Measurements from ENCODE around the gene NUDT9.
A peak's percentile ranks its signal among the peaks of the same experiment; 100 is the strongest.
"Not testable (repeated sequence)": the region's sequence is repeated elsewhere in the genome, so short reads cannot be mapped to it uniquely, and the experiment has no call there.

Gene NUDT9, protein sequence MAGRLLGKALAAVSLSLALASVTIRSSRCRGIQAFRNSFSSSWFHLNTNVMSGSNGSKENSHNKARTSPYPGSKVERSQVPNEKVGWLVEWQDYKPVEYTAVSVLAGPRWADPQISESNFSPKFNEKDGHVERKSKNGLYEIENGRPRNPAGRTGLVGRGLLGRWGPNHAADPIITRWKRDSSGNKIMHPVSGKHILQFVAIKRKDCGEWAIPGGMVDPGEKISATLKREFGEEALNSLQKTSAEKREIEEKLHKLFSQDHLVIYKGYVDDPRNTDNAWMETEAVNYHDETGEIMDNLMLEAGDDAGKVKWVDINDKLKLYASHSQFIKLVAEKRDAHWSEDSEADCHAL

DNA sequence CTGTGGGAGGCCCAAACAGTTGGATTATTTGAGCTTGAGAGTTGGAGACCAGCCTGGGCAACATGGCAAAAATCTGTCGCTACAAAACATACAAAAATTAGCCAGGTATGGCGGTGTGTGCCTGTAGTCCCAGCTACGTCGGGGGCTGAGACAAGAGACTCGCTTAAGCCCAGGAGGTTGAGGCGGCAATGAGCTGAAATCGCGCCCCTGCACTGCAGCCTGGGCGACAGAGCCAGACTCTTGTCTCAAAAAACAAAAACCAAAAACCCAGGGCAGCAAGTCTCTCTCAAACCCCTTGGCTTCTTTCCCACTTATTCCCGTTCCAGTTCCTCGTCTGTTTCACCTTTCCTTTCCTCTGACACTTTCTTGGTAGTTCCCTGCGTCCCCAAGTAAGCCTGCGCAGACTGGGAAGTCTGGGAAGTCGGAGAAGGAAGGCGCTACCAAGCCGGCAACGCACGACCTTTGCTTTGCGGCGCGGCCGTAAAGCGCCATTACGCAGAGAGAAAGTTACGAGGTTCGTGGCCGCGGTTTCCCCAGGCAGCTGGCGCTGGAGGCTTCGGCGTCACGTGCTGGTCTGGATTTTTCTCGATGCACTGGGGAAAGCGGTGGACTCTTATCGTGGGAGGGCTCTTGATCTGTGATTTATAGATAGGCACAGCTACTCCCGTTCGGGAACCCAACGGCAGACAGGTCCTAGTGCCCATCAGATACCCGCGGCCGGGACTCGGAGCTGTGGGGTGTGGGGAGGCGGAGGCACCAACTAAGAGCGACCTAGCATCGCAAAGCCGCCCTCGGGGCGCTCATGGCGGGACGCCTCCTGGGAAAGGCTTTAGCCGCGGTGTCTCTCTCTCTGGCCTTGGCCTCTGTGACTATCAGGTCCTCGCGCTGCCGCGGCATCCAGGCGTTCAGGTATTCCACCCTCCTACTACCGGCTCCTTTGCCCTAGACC is at the start of gene NUDT9:
Gene NUDT9, plus strand, starts transcription at position 470 of the 949 bp plus-strand sequence. Its CDS starts 333 bp downstream, at position 803.
- peak; percentile 72 for DNase-seq (ENCODE audit: low read depth)

DNA sequence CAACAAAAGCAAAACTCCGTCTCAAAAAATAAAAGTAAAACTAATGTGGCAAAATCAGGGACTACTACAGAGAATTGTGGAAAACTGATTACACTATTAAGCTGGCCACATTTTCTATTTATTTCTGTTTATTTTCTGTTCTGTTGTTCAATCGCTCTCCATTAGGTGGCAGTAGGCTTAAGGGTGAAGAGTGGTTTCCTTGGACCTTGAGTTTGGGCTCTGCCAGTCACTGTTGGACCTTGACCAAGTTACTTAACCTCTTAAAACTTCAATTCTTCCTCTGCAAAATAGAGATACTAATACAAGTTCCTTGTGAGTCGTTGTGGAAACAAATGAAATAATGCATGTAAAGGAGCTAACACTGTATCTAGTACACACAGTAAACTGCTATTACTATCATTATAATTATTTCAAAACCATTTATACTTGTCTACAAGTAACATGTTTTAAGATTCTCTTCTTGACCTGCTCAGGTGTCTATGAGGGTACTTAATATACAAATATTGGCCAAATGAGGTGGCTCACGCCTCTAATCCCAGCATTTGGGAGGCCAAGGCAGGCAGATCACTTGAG is 46.6 kb upstream of the NUDT9 start:
- no peak for DNase-seq (ENCODE audit: low read depth)

DNA sequence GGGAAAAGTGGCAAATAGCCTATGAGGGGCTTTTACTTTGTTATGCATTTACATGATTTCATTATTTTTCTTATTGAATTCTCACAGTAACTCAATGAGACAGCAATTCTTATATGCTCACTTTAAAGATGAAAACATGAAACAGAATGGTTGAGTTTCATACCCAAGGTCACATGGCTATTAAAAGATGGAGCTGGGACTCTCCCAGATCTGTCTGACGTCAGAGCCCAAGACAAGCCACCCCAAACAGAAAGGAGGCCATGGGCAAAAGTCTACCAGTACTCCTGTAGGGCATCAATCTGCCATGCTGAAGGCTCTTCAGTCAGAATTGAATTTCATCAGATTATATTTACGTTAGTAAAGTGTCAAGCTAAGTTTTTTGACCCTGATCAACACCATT is 44.6 kb upstream of the NUDT9 start:
- no peak for DNase-seq (ENCODE audit: low read depth)

DNA sequence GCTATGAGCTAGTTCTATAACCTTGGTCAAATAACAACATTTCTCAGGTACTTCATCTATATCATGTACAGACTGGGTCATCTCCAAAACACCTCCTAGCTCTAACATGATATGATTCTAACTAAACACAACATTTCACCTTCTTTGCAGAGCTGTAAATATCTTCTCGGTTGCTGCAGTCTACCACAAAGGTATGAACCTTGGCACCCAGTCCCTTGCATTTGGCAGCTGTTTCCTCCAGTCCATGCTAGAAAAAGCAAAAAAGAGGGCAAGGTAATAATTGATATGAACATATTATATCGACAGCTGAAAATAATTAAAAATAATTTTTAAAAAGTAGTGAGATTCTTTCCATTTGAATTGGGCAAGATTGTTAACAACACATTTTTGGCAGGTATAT is 40.3 kb upstream of the NUDT9 start:
- DNase-seq (ENCODE audit: low read depth): no peak

DNA sequence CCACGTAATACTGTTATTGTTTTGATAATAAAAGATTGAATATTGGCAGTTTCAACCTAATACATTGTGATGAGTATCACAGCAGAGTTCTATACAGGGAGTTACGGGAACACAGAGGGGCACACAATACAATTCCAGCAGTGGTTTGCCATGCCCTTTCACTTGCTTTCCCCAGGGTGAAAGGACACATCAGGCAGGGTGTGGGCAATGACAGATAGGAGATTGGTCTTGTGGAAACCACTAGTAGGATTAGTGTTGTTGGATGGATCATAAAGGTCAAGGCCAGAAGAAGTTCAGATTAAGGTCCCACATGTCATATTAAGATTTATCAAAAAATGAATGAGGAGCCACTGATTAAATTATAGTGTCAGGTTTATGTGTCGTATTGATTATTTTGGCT is 39.4 kb upstream of the NUDT9 start:
- DNase-seq (ENCODE audit: low read depth): no peak

DNA sequence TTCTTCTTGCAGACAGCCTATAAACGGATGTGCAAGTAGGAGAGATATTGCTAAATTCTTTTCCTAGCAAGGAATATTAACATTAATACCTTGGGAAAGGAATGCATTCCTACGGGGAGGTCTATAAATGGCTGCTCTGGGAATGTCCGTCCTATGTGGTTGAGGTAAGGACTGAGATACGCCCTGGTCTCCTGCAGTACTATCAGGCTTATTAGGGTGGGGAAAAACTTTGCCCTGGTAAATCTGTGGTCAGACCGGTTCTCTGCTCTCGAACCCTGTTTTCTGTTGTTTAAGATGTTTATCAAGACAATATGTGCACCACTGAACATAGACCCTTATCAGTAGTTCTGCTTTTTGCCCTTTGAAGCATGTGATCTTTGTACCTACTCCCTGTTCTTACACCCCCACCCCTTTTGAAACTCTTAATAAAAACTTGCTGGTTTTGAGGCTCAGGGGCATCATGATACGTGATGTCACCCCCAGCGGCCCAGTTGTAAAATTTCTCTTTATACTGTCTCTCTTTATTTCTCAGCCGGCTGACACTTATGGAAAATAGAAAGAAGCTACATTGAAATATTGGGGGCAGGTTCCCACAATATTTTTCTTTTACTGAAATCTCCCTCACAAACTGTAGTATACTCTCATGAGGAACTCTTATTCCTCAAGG is 37.8 kb upstream of the NUDT9 start:
- not testable (repeated sequence) for DNase-seq (ENCODE audit: low read depth)

DNA sequence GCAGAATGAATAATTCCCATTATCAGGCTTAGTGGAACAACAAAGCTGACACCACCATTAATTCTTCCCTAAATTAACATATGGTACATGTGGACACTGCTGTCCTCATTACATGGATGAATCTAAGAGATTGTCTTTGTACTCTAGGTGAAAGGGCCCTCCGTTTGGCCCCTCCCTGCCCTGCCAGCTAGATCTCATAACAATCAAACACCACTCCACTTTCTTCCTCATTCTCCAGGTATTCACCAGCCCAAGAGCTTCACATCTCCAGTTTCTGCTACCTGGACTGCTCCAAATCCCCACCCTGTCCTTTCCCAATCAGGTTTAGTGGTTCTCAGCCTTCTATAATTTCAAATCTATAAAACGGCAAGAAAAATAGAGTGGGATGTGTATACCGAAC is 35.1 kb upstream of the NUDT9 start:
- DNase-seq (ENCODE audit: low read depth): no peak

DNA sequence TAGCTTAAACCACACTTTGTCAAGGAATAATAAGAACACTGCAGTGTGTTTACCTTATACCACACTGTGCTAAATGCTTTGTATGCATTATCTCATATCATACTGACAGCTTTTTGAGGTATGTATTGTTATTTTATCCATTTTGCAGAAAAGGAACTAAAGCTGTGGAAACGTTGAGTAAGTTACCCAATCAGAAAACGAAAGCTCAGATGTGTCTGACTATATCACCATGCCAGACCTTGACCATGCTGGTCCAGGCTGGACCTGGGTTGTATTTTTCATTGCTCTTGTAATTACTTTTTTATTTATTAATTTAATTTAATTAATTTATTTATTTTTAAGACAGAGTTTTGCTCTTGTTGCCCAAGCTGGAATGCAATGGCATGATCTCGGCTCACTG is 33.5 kb upstream of the NUDT9 start:
- no peak for DNase-seq (ENCODE audit: low read depth)

DNA sequence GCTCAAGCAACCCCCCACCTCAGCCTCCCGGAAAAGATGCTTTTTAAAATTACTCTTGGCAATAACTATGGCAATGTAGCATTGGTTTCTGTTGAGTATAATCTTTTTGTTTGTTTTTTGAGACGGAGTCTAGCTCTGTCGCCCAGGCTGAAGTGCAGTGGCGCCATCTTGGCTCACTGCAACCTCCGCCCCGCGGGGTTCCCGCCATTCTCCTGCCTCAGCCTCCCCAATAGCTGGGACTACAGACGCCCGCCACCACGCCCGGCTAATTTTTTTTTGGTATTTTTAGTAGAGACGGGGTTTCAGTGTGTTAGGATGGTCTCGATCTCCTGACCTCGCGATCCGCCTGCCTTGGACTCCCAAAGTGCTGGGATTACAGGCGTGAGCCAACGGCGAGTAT is 32.3 kb upstream of the NUDT9 start:
- not testable (repeated sequence) for DNase-seq (ENCODE audit: low read depth)

DNA sequence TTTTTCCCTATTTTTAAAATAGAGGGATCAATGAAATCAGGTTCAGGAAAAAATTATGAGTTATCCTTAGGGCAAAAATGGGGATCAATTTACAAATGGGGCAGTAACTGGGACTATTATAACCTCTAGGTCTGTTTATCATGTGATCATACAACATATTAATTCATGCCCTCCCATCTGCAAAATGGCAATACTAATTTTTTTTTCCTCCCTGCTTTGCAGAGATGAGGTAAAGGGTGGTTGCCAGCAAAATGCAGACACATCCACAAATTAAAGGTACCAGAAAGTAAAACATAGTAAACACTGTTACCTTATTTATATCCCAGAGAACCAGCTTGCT is 31.9 kb upstream of the NUDT9 start:
- DNase-seq (ENCODE audit: low read depth): no peak

DNA sequence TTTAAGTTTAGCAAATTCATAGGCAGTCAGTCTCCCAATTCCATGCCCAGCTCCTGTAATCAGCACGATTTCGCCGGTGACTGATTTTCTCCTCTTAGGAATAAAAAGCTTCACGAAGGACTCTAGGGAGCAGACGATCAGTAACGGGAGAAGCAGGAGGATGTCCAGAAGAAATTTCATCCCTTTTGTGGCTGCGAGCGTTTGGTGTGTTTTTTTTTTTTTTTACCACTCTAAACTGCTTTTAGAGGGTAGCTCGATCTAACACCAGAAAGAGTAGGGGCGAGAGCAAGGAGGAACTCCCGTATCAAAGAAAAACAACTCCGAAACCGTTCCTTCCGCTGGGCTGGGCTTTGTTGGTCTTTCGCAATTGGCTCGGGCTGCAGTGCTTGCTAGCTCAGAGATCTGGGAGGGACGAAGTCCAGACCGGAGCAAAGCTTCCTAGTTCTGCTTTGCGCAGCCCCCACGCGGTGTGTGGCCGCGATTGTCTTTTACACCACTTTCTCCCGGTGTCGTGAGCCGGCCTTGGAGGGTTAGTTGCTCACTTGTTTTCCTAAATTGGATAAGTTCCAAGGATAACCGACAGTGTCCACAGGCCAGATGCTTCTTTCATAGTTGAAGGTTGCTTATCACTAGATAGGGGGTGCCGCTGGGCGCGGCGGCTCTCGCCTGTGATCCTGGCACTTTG is 31.3 kb upstream of the NUDT9 start, which contains the start of gene HSD17B11:
Gene HSD17B11, minus strand, starts transcription at position 298 of the 685 bp plus-strand sequence. Its CDS starts 118 bp downstream, at position 180.
- DNase-seq (ENCODE audit: low read depth): peak; percentile 51

DNA sequence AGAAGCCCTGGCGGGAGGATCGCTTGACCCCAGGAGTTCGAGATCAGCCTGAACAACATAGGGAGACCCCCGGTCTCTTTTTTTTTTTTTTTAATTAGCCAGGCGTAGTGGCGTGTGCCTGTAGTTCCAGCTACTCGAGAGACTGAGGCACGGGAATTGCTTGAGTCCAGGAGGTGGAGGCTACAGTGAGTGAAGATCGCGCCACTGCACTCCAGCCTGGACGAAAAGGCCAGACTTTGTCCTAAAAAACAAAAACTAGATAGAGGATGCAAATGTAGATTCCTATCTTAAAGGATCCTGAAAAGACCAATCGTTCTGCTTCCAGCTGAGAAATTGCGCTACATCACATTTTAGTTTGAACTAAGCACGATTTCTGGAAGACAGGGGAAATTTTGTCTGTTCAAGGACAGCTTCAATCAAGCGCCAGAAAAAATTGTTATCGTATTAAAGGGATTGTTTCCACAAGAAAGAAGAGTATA is 30.8 kb upstream of the NUDT9 start:
- no peak for DNase-seq (ENCODE audit: low read depth)

DNA sequence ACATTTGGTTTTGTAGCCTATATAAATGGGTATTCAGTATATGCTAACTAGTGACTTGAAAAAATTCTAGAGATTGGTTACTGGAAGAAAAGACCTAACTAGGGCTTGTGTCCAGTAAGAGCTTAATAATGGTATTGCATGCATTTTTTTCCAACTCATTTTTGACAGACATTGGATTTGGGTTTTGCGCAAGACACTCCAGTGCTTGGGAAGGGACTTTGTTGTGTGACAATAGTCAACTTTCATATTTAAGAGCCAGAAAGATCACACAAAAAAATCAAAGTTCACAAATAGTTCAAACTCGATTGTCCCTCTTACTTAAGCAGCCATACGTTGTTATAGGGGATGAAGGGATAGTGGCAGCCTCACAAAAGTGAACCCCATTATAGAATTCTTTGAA is 30.2 kb upstream of the NUDT9 start:
- DNase-seq (ENCODE audit: low read depth): no peak

DNA sequence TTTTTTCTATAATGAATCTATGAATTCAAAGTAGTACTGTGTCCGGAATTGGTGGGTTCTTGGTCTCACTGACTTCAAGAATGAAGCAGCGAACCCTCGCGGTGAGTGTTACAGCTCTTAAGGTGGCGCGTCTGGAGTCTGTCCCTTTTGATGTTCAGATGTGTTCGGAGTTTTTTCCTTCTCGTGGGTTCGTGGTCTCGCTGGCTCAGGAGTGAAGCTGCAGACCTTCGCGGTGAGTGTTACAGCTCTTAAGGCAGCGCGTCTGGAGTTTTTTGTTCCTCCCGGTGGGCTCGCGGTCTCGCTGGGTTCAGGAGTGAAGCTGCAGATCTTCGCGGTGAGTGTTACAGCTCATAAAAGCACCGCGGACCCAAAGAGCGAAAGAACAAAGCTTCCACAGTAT is 27.3 kb upstream of the NUDT9 start:
- not testable (repeated sequence) for DNase-seq (ENCODE audit: low read depth)

DNA sequence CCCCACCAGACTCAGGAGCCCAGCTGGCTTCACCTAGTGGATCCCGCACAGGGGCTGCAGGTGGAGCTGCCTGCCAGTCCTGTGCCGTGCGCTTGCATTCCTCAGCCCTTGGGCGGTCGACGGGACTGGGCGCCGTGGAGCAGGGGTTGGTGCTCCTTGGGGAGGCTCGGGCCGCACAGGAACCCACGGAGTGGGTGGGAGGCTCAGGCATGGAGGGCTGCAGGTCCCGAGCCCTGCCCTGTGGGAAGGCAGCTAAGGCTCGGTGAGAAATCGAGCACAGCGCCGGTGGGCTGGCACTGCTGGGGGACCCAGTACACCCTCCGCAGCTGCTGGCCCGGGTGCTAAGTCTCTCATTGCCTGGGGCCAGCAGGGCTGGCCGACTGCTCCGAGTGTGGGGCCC is 26.5 kb upstream of the NUDT9 start:
- not testable (repeated sequence) for DNase-seq (ENCODE audit: low read depth)

DNA sequence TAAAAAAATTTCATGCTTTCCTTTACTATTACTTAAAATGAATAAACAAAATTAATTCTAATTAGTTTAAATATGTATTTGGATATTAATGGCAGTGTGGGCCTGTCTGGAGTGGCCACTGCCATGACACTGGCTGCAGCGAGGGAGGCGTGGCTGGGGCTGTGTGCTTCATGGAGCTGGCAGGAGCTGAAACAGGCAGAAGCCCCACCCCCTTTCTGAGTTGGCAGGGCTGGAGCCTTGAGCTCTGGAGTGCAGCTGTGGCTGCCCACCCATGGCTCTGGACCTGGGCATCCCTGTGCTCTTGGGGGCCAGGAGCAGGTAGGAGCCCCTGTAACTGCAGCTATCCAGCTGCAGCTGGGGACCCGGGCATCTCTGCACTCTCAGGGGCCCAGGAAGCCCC is 23.2 kb upstream of the NUDT9 start:
- DNase-seq (ENCODE audit: low read depth): no peak

DNA sequence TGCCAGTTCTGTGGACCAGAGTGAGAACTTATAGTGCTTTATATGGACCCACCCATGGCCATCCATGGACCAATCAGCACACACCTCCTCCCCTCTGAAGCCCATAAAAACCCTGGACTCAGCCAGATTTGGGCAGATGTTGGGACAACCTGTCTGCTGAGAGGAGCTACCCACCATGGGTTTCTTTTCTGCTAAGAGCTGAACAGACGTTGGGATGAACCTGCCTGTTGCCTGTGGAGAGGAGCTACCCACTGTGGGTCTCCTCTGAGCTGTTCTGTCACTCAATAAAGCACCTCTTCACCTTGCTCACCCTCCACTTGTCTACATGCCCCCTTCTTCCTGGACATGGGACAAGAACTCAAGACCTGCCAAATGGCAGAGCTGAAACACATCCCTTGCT is 22.4 kb upstream of the NUDT9 start:
- DNase-seq (ENCODE audit: low read depth): no peak

DNA sequence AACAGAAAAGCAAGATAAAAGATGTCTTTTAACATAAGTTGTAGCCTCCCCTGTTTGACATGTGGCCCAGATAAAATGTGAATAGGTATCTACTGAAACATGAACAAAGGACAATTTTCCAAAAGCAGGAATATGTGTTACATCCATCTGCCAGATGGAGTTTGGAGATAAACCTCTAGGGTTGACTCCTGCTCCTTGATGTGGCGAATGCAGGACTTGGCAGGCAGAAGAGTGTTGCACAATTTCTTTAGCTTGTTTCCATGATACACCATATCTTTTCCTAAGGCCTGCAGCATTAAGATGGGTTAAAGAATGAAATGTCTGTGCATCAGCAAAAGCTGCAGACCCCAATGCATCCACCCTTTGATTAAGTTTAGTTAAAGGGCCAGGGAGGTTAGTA is 18.6 kb upstream of the NUDT9 start:
- DNase-seq (ENCODE audit: low read depth): not testable (repeated sequence)

DNA sequence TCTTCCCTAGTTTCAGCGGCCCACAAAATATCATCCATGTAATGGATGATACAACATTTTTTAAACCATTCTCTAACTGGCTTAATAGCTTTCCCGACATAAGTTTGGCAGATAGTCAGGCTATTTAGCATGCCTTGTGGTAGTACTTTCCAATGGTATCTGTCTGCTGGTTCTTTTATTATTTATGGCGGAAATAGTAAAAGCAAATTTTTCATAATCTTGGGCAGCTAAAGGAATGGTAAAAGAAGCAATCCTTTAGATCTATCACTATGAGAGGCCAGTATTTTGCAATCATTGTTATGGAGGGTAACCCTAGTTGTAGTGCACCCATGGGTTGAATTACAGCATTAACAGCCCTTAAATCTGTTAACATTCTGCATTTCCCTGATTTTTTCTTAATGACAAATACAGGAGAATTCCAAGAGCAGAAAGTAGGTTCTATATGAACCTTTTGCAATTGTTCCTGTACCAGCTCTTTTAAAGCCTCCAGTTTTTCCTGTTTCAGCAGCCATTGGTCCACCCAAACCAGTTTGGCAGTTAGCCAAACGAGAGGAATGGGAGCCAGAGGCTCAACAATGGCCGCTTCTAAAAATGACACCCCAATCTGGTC is 17.1 kb upstream of the NUDT9 start:
- DNase-seq (ENCODE audit: low read depth): no peak

DNA sequence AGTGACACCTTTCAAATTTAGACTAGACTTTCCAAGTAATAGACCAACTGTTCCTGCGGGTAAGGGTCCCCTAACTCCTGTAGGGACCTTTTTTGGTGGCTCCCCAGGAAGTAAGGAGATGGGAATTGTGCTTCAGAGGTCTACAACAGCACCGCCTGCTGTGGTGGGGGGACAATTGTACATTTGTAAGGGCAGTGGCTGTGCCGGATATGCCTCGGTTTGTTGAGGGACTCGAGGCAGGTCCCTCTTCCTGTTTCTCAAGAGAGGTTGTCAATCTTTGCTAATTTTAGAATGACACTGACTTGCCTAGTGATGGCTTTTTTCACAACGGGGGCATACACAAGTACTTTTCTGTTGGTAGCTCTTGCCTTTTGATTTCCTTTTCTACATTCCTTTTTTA is 15.9 kb upstream of the NUDT9 start:
- DNase-seq (ENCODE audit: low read depth): no peak

DNA sequence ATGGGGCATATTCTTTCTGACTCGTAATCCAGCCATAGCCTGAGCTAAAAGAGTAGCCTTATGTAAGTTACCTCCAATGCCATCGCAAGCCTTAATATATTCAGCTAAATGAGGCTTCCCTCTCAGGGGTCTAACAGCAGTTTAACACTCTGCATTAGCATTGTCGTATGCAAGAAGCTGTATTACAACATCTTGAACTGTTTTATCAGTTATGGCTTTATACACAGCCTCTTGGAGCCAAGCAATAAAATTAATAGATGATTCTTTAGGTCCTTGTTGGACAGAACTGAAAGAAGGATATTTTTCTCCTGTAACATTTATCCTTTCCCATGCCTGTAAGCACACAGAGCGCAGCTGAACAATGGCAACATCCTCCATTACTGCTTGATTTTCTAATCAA is 15.5 kb upstream of the NUDT9 start:
- DNase-seq (ENCODE audit: low read depth): not testable (repeated sequence)

Measured in stimulated activated CD4-positive, alpha-beta T cell treated with anti-CD3 and anti-CD28 coated beads, Interleukin-2, amount 100 ng/mL, for 4 hours (primary cell).